Lung (tissue), 12 donors: ENCODE results near the gene AGAP1. TPM values are rescaled to one million over a fixed set of nuclear protein-coding genes. Genes with fewer than 3 reads are reported as not detected.

Experiments used
- ATAC-seq: fragments of 200-7000 bp; cut with Tn5 transposase; one replicate; pipeline ENCODE4 v1.9.1; 2020; ENCODE audit warnings: moderate number of reproducible peaks; ENCODE audit not compliant: insufficient read depth, low FRiP score
- DNase-seq, 3 donors: peaks; one replicate each; pipeline ENCODE4 v3.0.0-alpha.2; 2013 to 2017
- H3K27ac ChIP-seq, 2 donors: one replicate each; pipeline ENCODE4 v1.5.1; 2013; ENCODE audit warnings: mild to moderate bottlenecking in 2 of 2, moderate library complexity in 2 of 2, control low read depth in 1 of 2, inconsistent platforms in 1 of 2, low read depth in 1 of 2, low read length in 1 of 2
- H3K27me3 ChIP-seq, 3 donors: one replicate each; pipeline ENCODE4 v1.5.1; 2013; ENCODE audit warnings: low read length in 2 of 3; ENCODE audit not compliant: control insufficient read depth in 3 of 3, insufficient read depth in 3 of 3
- H3K36me3 ChIP-seq, 4 donors: one replicate each; pipeline ENCODE4 v1.5.1; 2013; ENCODE audit warnings: low read length in 4 of 4, mild to moderate bottlenecking in 1 of 4, moderate library complexity in 1 of 4; ENCODE audit not compliant: control insufficient read depth in 4 of 4, insufficient read depth in 4 of 4
- H3K4me1 ChIP-seq, 5 donors: one replicate each; pipeline ENCODE4 v1.5.1; 2013; ENCODE audit warnings: low read length in 5 of 5, mild to moderate bottlenecking in 2 of 5, moderate library complexity in 1 of 5; ENCODE audit not compliant: control insufficient read depth in 5 of 5, insufficient read depth in 5 of 5
- H3K4me3 ChIP-seq: one replicate; pipeline ENCODE4 v1.5.1; 2013; ENCODE audit warnings: mild to moderate bottlenecking, control low read depth, moderate library complexity
- H3K9ac ChIP-seq, 2 donors: one replicate each; pipeline ENCODE4 v1.5.1; 2013; ENCODE audit warnings: low read length in 2 of 2, control low read depth in 1 of 2; ENCODE audit not compliant: insufficient read depth in 1 of 2
- H3K9me3 ChIP-seq, 4 donors: one replicate each; pipeline ENCODE4 v1.5.1; 2013; ENCODE audit warnings: low read length in 3 of 4, mild to moderate bottlenecking in 1 of 4, moderate library complexity in 1 of 4; ENCODE audit not compliant: control insufficient read depth in 4 of 4, insufficient read depth in 3 of 4
- CTCF ChIP-seq: IDR thresholded peaks from 2 replicates; pipeline ENCODE4 v1.5.1; 2012; ENCODE audit warnings: mild to moderate bottlenecking; ENCODE audit errors: control extremely low read depth, extremely low read depth
- WGBS, 2 donors: extraction: QIAGEN DNeasy Blood & Tissue Kit; methylation state at CpG; one replicate each; pipeline ENCODE4 v1.1.7; 2013; 5-methylcytosine and 5-hydroxymethylcytosine counted together
- polyA plus RNA-seq, 2 donors: library from polyadenylated mRNA; stranded (reverse); fragments of 200-250 nt; gene quantifications; one replicate each; pipeline ENCODE4 v1.2.1, GENCODE V29; 2013
- total RNA-seq, 2 donors: library from RNA; depleted of rRNA in 1 of 2; stranded (reverse); fragments of >200 nt in 1 of 2; gene quantifications; one replicate each; pipeline ENCODE4 v1.2.1, GENCODE V29; 2014 to 2021
- donor health status: control.
- donor health status: control.
- donor health status: Bipolar disorder and iron deficiency.
- donor health status: healthy.
- donor health status: DM: yes; HTN: yes; CAD: no.

AGAP1 gene
- total and polyA plus RNA-seq, 4 donors: 6.6 to 39.4 (median 20.2) TPM

GRCh38 chr2:236017446-236017845 is 523.6 kb downstream of the AGAP1 start:
- Histone ChIP-seq H3K27ac (no peak overlapping the region), H3K9ac (no peak overlapping the region), H3K36me3 (peaks cover 0 to 2% (median 0%) of the 10 kb centered on the region in 4 donors), H3K4me3 (no peak overlapping the region), H3K27me3 (no peaks in the 10 kb centered on the region), H3K4me1 (peaks cover 0 to 2% (median 0%) of the 10 kb centered on the region in 5 donors), H3K9me3 (no peaks in the 10 kb centered on the region)
- DNase-seq (no peak), ATAC-seq (no peak)
- 73 to 86% methylated on average over 3 of the region's 3 CpGs for WGBS, 2 donors
- no peak for TF ChIP-seq CTCF

- ATAC-seq: no peak
- 95 to 96% methylated on average over 8 of the region's 8 CpGs for WGBS, 2 donors
These were observed 525.6 kb downstream of the AGAP1 start for GRCh38 chr2:236019434-236019833.

GRCh38 chr2:236021499-236022057 is 527.7 kb downstream of the AGAP1 start:
- no peak for ATAC-seq
- Histone ChIP-seq H3K4me1 (peaks cover 0 to 4% (median 0%) of the 10 kb centered on the region in 5 donors), H3K27me3 (no peaks in the 10 kb centered on the region), H3K9ac (no peak overlapping the region), H3K27ac (no peak overlapping the region), H3K9me3 (peaks cover 0 to 2% (median 0%) of the 10 kb centered on the region in 4 donors), H3K36me3 (peaks cover 0 to 2% (median 0%) of the 10 kb centered on the region in 4 donors), H3K4me3 (no peak overlapping the region)
- 95 to 96% methylated on average over 14 of the region's 14 CpGs for WGBS, 2 donors
- no peak for TF ChIP-seq CTCF
- no peak for DNase-seq

More at GRCh38 chr2:236019434-236019833, 525.6 kb downstream of the AGAP1 start:
- H3K9me3 ChIP-seq: peaks cover 0 to 2% (median 0%) of the 10 kb centered on the region in 4 donors
- DNase-seq: no peak
- H3K4me1 ChIP-seq: peaks cover 0 to 3% (median 0%) of the 10 kb centered on the region in 5 donors
- H3K36me3 ChIP-seq: peaks cover 0 to 2% (median 0%) of the 10 kb centered on the region in 4 donors
- no peak overlapping the region for H3K9ac ChIP-seq
- no peak overlapping the region for H3K4me3 ChIP-seq
- no peaks in the 10 kb centered on the region for H3K27me3 ChIP-seq
- no peak for TF ChIP-seq CTCF
- H3K27ac ChIP-seq: no peak overlapping the region
